Activated T-helper 1 cell treated with anti-CD3 and anti-CD28 coated beads, Interleukin-12 subunit alpha, Interleukin-12 subunit beta, Interleukin-2, Interleukin-4 antibody, amounts not matched to agents 30 ng/mL and 10 ng/mL and 1 ng/mL, durations not matched to agents 14 hours and 24 hours and 36 hours (primary cell): ENCODE data around the gene ZNF132. TPM values are rescaled to one million over a fixed set of nuclear protein-coding genes. Genes with fewer than 3 reads are reported as not detected.
"Not testable (repeated sequence)": the region's sequence is repeated elsewhere in the genome, so short reads cannot be mapped to it uniquely, and the experiment has no call there.

Experiments
- DNase-seq: peaks from one replicate; pipeline ENCODE4 v3.0.0; 2021; ENCODE audit warnings: low spot score
- H3K27ac Mint-ChIP-seq: one replicate; pipeline ENCODE4 v1.8.0; 2021; ENCODE audit warnings: mild to moderate bottlenecking, mixed read lengths
- H3K27me3 Mint-ChIP-seq: one replicate; pipeline ENCODE4 v1.8.0; 2022; ENCODE audit warnings: mild to moderate bottlenecking, moderate library complexity, mixed read lengths; ENCODE audit not compliant: insufficient read depth
- H3K36me3 Mint-ChIP-seq: one replicate; pipeline ENCODE4 v1.8.0; 2021; ENCODE audit warnings: low read depth, mixed read lengths
- H3K4me1 Mint-ChIP-seq: one replicate; pipeline ENCODE4 v1.8.0; 2021; ENCODE audit warnings: low read depth, mixed read lengths
- H3K4me3 Mint-ChIP-seq: one replicate; pipeline ENCODE4 v1.8.0; 2021; ENCODE audit warnings: mild to moderate bottlenecking, moderate library complexity, mixed read lengths
- H3K9me3 Mint-ChIP-seq: one replicate; pipeline ENCODE4 v1.8.0; 2021; ENCODE audit warnings: mixed read lengths
- intact Hi-C: fragments of 100-400 bp; cut with micrococcal nuclease; formaldehyde crosslinking; loops from one replicate; pipeline ENCODE4 v1.15.1; 2024
- total RNA-seq: library from RNA; stranded (reverse); gene quantifications from 2 replicates; pipeline ENCODE4 v1.2.3, GENCODE V29; 2022

ZNF132 gene
- total RNA-seq, 1 donor from 2014 or later, result 3.4 TPM

DNA sequence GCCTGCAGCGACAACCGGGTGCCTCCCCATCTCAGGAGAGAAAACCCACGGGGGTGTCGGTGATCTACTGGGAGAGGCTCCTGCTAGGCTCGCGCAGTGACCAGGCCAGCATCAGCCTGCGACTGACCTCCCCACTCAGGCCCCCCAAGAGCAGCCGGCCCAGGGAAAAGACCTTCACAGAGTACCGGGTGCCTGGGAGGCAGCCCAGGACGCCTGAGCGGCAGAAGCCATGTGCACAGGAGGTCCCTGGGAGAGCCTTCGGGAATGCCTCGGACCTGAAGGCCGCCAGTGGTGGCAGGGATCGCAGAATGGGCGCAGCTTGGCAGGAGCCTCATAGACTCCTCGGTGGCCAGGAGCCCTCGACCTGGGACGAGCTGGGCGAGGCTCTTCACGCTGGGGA is 15.4 kb upstream of the ZNF132 start:
- H3K27me3 Mint-ChIP-seq, result peaks cover 5% of the 10 kb centered on the region
- H3K4me1 Mint-ChIP-seq, result peaks cover 18% of the 10 kb centered on the region
- DNase-seq, result no peak
- no peak overlapping the region for H3K27ac Mint-ChIP-seq
- H3K9me3 Mint-ChIP-seq, result no peaks in the 10 kb centered on the region
- peaks cover 19% of the 10 kb centered on the region for H3K36me3 Mint-ChIP-seq
- intact Hi-C loops, result no loop called here
- H3K4me3 Mint-ChIP-seq, result no peak overlapping the region

DNA sequence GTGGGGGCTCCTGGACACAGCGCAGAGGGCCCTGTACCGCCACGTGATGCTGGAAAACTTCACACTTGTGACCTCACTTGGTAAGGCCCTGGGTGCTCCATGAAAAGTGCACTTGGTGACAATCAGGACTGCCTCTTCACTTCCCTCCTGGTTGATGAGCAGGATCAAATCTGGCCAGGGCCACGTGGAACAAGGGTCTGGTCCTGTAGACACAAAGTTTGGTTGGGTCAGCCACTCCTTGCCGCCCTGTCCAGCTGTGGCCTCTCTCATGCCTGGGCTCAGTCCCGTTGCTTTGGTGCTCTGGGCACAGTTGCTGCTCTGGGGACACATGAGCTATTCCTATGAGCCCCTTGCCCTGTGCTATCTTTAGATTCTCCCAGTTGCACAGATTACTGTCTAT is 13.8 kb upstream of the ZNF132 start:
- peaks cover 10% of the 10 kb centered on the region for H3K9me3 Mint-ChIP-seq
- intact Hi-C loops, result no loop called here
- H3K27ac Mint-ChIP-seq, result no peak overlapping the region
- H3K36me3 Mint-ChIP-seq, result peaks cover 15% of the 10 kb centered on the region
- peaks cover 7% of the 10 kb centered on the region for H3K27me3 Mint-ChIP-seq
- peaks cover 18% of the 10 kb centered on the region for H3K4me1 Mint-ChIP-seq
- H3K4me3 Mint-ChIP-seq, result peak overlapping the region; percentile 45
- DNase-seq, result no peak

- Mint-ChIP-seq H3K27ac (peak within 1 kb of the TSS; percentile 48), H3K36me3 (peaks cover 8% of the 10 kb centered on the region)
- intact Hi-C loops, result loop anchor here (1.0 to 2.0 kb wide), 12 partner anchors 11 to 173 kb away; partner anchors contain the start of genes ERVK3-1, RPS5, ZBTB45 and ZNF132
These were observed 11.6 kb upstream of the ZNF132 start, which contains the start of gene ZNF324B for GRCh38 chr19:58451358-58452101. ZNF324B (plus strand) TSS chr19:58451622; CDS start chr19:58453702, 2,080 bp downstream.

DNA sequence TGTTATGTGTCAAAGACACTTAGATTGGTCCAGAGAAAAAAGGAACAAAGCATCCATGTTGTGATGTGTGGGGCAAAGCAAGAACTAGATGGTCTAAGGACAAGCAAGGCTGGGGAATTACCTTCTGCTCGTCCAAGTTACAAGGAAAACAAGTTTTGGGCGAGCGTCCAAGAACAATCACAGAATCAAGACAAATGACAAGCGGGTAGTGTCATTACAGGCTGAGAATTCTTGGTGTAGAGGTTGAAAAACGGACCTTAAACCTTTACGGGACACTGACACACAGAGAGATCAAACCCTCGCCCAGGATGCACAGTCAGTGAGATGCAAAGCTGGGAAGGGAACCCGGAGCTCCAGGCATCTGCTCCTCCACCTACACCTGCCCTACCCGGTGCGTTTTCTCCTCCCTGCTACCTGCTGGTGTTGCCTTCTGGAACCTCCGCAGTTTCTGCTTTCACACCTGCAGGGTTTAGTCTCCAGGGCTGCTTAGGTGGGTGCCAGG is 11.0 kb upstream of the ZNF132 start:
- H3K27ac Mint-ChIP-seq, result peak overlapping the region; percentile 46
- peak overlapping the region; percentile 85 for H3K4me3 Mint-ChIP-seq
- H3K9me3 Mint-ChIP-seq, result peaks cover 19% of the 10 kb centered on the region
- H3K4me1 Mint-ChIP-seq, result peaks cover 18% of the 10 kb centered on the region
- DNase-seq, result no peak
- H3K27me3 Mint-ChIP-seq, result peaks cover 7% of the 10 kb centered on the region
- peaks cover 7% of the 10 kb centered on the region for H3K36me3 Mint-ChIP-seq
- intact Hi-C loops, result loop anchor here (1.0 to 2.0 kb wide), 12 partner anchors 11 to 173 kb away; partner anchors contain the start of genes ERVK3-1, RPS5, ZBTB45 and ZNF132

More at GRCh38 chr19:58451358-58452101, 11.6 kb upstream of the ZNF132 start, which contains the start of gene ZNF324B:
- DNase-seq, result peak; percentile 95
- Mint-ChIP-seq H3K4me3 (peak within 1 kb of the TSS; percentile 85), H3K27me3 (peaks cover 7% of the 10 kb centered on the region), H3K9me3 (peaks cover 19% of the 10 kb centered on the region), H3K4me1 (peaks cover 18% of the 10 kb centered on the region)

DNA sequence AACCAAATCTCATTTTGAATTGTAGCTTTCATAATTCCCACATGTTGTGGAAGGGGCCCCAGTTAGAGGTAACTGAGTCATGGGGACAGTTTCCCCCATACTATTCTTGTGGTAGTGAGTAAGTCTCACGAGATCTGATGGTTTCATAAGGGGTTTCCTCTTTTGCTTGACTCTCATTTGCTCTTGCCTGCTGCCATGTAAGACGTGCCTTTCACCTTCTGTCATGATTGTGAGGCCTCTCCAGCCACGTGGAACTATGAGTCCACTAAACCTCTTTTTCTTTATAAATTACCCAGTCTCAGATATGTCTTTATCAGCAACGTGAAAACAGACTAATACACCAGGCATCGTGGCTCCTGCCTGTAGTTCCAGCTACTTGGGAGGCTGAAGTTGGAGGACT is 10.0 kb upstream of the ZNF132 start:
- peaks cover 19% of the 10 kb centered on the region for H3K9me3 Mint-ChIP-seq
- intact Hi-C loops, result loop anchor here (2.0 kb wide), 1 partner anchor 63 kb away; the partner anchor contains the start of gene RPS5
- peaks cover 18% of the 10 kb centered on the region for H3K4me1 Mint-ChIP-seq
- DNase-seq, H3K27me3 Mint-ChIP-seq, H3K4me3 Mint-ChIP-seq, H3K36me3 Mint-ChIP-seq, H3K27ac Mint-ChIP-seq: not testable (repeated sequence)

DNA sequence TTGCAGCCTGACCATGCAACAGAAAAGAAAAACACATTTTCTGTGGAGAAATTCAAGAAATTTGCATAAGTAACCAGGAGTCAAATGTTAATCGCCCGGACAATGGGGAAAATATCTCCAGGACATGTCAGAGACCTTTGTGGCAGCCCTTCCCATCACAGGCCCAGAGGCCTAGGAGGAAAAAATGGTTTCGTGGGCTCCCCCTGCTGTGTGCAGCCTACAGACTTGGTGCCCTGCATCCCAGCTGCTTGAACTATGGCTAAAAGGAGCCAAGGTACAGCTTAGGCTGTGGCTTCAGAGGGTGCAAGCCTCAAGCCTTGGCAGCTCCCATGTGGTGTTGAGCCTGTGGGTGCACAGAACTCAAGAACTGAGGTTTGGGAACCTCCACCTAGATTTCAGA is 8.9 kb upstream of the ZNF132 start:
- H3K36me3 Mint-ChIP-seq, DNase-seq, H3K4me3 Mint-ChIP-seq, H3K27ac Mint-ChIP-seq, H3K27me3 Mint-ChIP-seq, intact Hi-C loops: not testable (repeated sequence)
- Mint-ChIP-seq H3K9me3 (peaks cover 19% of the 10 kb centered on the region), H3K4me1 (peaks cover 18% of the 10 kb centered on the region)

DNA sequence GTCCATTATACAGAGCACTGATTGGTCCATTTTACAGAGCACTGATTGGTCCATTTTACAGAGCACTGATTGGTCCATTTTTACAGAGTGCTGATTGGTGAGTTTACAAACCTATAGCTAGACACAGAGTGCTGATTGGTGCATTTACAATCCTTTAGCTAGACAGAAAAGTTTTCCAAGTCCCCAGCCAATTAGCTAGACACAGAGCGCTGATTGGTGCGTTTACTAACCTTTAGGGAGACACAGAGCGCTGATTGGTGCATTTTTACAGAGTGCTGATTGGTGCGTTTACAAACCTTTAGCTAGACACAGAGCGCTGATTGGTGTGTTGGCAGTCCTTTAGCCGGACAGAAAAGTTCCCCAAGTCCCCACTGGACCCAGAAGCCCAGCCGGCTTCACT is 3.0 kb upstream of the ZNF132 start:
- Mint-ChIP-seq H3K36me3 (peaks cover 18% of the 10 kb centered on the region), H3K9me3 (peaks cover 36% of the 10 kb centered on the region), H3K4me1 (peaks cover 24% of the 10 kb centered on the region)
- H3K4me3 Mint-ChIP-seq, H3K27ac Mint-ChIP-seq, intact Hi-C loops, H3K27me3 Mint-ChIP-seq, DNase-seq: not testable (repeated sequence)

- H3K4me1 Mint-ChIP-seq, result peaks cover 24% of the 10 kb centered on the region
- H3K27me3 Mint-ChIP-seq, result no peaks in the 10 kb centered on the region
- no peak for DNase-seq
- peak overlapping the region; percentile 98 for H3K27ac Mint-ChIP-seq
- H3K9me3 Mint-ChIP-seq, result peaks cover 51% of the 10 kb centered on the region
- intact Hi-C loops, result loop anchor here (1.0 kb wide), 15 partner anchors 11 to 1120 kb away; partner anchors contain the start of genes ERVK3-1, MZF1, RPS5 and ZNF274
- H3K4me3 Mint-ChIP-seq, result peak overlapping the region; percentile 97
- peaks cover 38% of the 10 kb centered on the region for H3K36me3 Mint-ChIP-seq
These were observed 603 bp upstream of the ZNF132 start for GRCh38 chr19:58440556-58440955.

DNA sequence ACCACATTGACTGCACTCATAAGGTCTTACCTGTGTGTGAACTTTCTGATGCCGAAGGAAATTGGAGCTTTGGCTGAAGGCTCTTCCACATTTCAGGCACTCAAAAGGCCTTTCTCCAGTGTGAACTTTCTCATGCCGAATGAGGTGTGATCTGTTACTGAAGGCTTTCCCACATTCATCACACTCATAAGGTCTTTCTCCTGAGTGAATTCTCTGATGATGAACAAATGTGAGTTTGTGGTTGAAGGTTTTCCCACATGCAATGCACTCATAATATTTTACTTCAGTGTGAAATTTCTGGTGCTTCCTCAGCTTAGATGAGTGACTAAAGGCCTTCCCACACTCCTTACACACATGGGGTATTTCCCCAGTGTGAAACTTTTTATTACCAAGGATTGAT is 5.7 kb downstream of the ZNF132 start:
- Mint-ChIP-seq H3K36me3 (peaks cover 60% of the 10 kb centered on the region), H3K27me3 (no peaks in the 10 kb centered on the region), H3K27ac (no peak overlapping the region), H3K4me3 (no peak overlapping the region), H3K4me1 (peaks cover 5% of the 10 kb centered on the region), H3K9me3 (peaks cover 86% of the 10 kb centered on the region)
- intact Hi-C loops, result no loop called here
- DNase-seq, result no peak

DNA sequence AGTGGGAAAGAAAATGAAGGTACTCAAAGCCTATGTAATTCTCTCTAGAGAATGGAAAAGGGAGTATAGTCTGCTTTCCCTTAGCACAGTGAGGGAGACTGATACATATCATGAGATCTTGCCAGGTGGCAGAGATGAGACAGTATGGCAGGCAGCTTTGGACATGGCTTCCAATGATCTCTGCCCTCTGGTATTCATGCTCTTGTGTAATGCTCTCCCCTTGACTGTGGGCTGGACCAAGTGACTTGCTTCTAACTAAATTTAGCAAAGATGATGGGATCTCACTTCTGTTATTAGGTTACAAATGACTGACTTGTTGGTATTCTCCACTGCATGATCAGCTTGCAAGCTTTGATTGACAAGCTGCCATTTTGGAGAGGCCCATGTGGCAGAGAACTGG is 10.2 kb downstream of the ZNF132 start:
- no peak overlapping the region for H3K4me3 Mint-ChIP-seq
- H3K4me1 Mint-ChIP-seq, result no peaks in the 10 kb centered on the region
- H3K27me3 Mint-ChIP-seq, result no peaks in the 10 kb centered on the region
- H3K36me3 Mint-ChIP-seq, result peaks cover 27% of the 10 kb centered on the region
- no peak overlapping the region for H3K27ac Mint-ChIP-seq
- DNase-seq, result no peak
- peaks cover 80% of the 10 kb centered on the region for H3K9me3 Mint-ChIP-seq
- intact Hi-C loops, result no loop called here

DNA sequence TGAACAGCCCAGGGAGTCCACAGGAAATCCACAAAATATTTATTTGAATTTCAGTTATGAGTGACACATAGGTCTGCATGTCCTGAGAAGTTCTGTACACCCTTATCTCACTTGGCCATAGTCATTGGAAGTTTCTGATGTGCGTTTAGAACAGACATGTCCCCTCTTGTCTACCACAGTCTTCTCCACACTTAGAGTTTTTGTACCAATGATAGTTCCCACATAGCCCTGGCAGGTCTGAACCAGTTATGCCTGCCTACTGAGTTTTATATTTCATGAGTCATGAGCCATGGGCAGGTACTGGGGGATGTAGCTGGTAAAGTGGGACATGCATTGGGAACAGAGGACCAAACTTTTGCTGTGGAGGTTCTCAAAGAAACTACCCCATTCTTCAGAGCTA is 11.3 kb downstream of the ZNF132 start:
- Mint-ChIP-seq H3K36me3 (peaks cover 19% of the 10 kb centered on the region), H3K4me3 (no peak overlapping the region), H3K4me1 (no peaks in the 10 kb centered on the region), H3K27ac (no peak overlapping the region), H3K27me3 (no peaks in the 10 kb centered on the region), H3K9me3 (peaks cover 74% of the 10 kb centered on the region)
- intact Hi-C loops, result no loop called here
- DNase-seq, result no peak

DNA sequence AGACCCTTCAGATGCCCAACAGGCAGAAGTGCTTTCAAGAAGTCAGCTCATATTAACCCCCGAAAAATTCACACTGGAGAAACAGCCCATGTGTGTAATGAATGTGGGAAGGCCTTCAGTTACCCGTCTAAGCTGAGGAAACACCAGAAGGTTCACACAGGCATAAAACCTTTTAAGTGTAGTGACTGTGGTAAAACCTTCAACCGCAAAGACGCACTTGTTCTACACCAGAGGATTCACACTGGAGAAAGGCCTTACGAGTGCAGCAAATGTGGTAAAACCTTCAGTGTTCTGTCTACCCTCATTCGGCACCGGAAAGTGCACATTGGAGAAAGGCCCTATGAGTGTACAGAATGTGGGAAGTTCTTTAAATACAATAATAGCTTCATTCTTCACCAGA is 22.9 kb downstream of the ZNF132 start:
- intact Hi-C loops, result no loop called here
- no peak overlapping the region for H3K4me3 Mint-ChIP-seq
- no peaks in the 10 kb centered on the region for H3K27me3 Mint-ChIP-seq
- peaks cover 21% of the 10 kb centered on the region for H3K9me3 Mint-ChIP-seq
- peaks cover 49% of the 10 kb centered on the region for H3K36me3 Mint-ChIP-seq
- DNase-seq, result no peak
- H3K27ac Mint-ChIP-seq, result no peak overlapping the region
- H3K4me1 Mint-ChIP-seq, result no peaks in the 10 kb centered on the region

DNA sequence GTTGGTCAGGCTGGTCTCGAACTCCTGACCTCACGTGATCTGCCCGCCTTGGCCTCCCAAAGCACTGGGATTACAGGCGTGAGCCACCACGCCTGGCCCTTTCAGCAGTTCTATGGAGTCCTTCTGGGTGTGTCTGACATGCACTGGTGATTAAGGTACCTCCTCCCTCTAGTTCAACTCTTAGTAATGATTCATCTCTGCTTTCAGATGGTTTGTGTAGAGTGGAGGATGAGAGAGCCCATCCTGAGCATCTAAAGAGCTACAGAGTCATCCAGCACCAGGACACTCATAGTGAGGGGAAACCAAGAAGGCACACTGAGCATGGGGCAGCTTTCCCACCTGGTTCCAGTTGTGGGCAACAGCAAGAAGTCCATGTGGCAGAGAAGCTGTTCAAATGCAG is 23.3 kb downstream of the ZNF132 start:
- no peak overlapping the region for H3K4me3 Mint-ChIP-seq
- peaks cover 19% of the 10 kb centered on the region for H3K9me3 Mint-ChIP-seq
- no peak for DNase-seq
- H3K36me3 Mint-ChIP-seq, result peaks cover 47% of the 10 kb centered on the region
- H3K4me1 Mint-ChIP-seq, result no peaks in the 10 kb centered on the region
- H3K27me3 Mint-ChIP-seq, result no peaks in the 10 kb centered on the region
- intact Hi-C loops, result no loop called here
- H3K27ac Mint-ChIP-seq, result no peak overlapping the region
